Measurements from ENCODE around the gene IMP4.

The IMP4 gene

GRCh38 chr2:130375291-130376266 is 32.9 kb downstream of the IMP4 start:
- no peak for FAIRE-seq
- DNase-seq (ENCODE audit: low spot score), result no peak

- no peak for FAIRE-seq
Observed at GRCh38 chr2:130376433-130377293, 34.0 kb downstream of the IMP4 start.

GRCh38 chr2:130377491-130377890 is 34.8 kb downstream of the IMP4 start:
- no peak for FAIRE-seq

More at GRCh38 chr2:130376433-130377293, 34.0 kb downstream of the IMP4 start:
- DNase-seq (ENCODE audit: low spot score), result no peak

GRCh38 chr2:130378206-130378897 is 35.7 kb downstream of the IMP4 start:
- no peak for FAIRE-seq
- DNase-seq (ENCODE audit: low spot score), result no peak

More at GRCh38 chr2:130377491-130377890, 34.8 kb downstream of the IMP4 start:
- DNase-seq (ENCODE audit: low spot score), result no peak

GRCh38 chr2:130378898-130379214 is 36.2 kb downstream of the IMP4 start:
- DNase-seq (ENCODE audit: low spot score) (no peak), FAIRE-seq (no peak)

- FAIRE-seq, result no peak
Observed at GRCh38 chr2:130380096-130380934, 37.6 kb downstream of the IMP4 start.

GRCh38 chr2:130381145-130381544 is 38.4 kb downstream of the IMP4 start:
- DNase-seq (ENCODE audit: low spot score), result no peak
- FAIRE-seq, result no peak

More at GRCh38 chr2:130380096-130380934, 37.6 kb downstream of the IMP4 start:
- no peak for DNase-seq (ENCODE audit: low spot score)

- no peak for DNase-seq (ENCODE audit: low spot score)
- no peak for FAIRE-seq
Observed at GRCh38 chr2:130381619-130382018, 38.9 kb downstream of the IMP4 start.

- DNase-seq (ENCODE audit: low spot score) (no peak), FAIRE-seq (no peak)
Observed at GRCh38 chr2:130382313-130382917, 39.7 kb downstream of the IMP4 start.

- no peak for FAIRE-seq
Observed at GRCh38 chr2:130385709-130386108, 43.0 kb downstream of the IMP4 start.

GRCh38 chr2:130387071-130387400 is 44.3 kb downstream of the IMP4 start:
- FAIRE-seq (no peak), DNase-seq (ENCODE audit: low spot score) (no peak)

More at GRCh38 chr2:130385709-130386108, 43.0 kb downstream of the IMP4 start:
- DNase-seq (ENCODE audit: low spot score), result no peak

- no peak for FAIRE-seq
Observed at GRCh38 chr2:130387804-130388203, 45.1 kb downstream of the IMP4 start.

GRCh38 chr2:130388221-130388907 is 45.7 kb downstream of the IMP4 start:
- no peak for DNase-seq (ENCODE audit: low spot score)
- peak; percentile 32 for FAIRE-seq

More at GRCh38 chr2:130387804-130388203, 45.1 kb downstream of the IMP4 start:
- DNase-seq (ENCODE audit: low spot score), result no peak

- FAIRE-seq, result no peak
Observed at GRCh38 chr2:130389358-130389757, 46.7 kb downstream of the IMP4 start.

GRCh38 chr2:130389783-130390182 is 47.1 kb downstream of the IMP4 start:
- no peak for DNase-seq (ENCODE audit: low spot score)
- FAIRE-seq, result no peak

More at GRCh38 chr2:130389358-130389757, 46.7 kb downstream of the IMP4 start:
- no peak for DNase-seq (ENCODE audit: low spot score)

- FAIRE-seq (no peak), DNase-seq (ENCODE audit: low spot score) (no peak)
Observed at GRCh38 chr2:130390460-130391057, 47.9 kb downstream of the IMP4 start.

GRCh38 chr2:130391058-130391871 is 48.6 kb downstream of the IMP4 start:
- DNase-seq (ENCODE audit: low spot score) (peak; percentile 88), FAIRE-seq (no peak)
